IMR-90 (cell line): ENCODE measurements around the gene COL5A1. TPM values are rescaled to one million over a fixed set of nuclear protein-coding genes. Genes with fewer than 3 reads are reported as not detected.

Experiments used
- ATAC-seq: fragments of 200-7000 bp; cut with Tn5 transposase; 2 replicates; pipeline ENCODE4 v1.9.1; 2020; ENCODE audit warnings: low read depth, mild to moderate bottlenecking, moderate library complexity
- BruUV-seq: library from RNA; stranded (reverse); fragments of 400-500 nt; replicated peaks from 2 replicates; lab custom pipeline; 2021; lab: Mats Ljungman, UMichigan
- CTCF ChIA-PET: fragments of 300-600 bp; formaldehyde crosslinking; extraction: SDS; loops from one replicate; lab custom pipeline; 2021; ENCODE audit warnings: antibody characterized with exemption; lab: Yijun Ruan, JAX
- POLR2A ChIA-PET: fragments of 300-600 bp; sonication (Branson Sonifier 250); formaldehyde crosslinking; loops from one replicate; lab custom pipeline; 2022; ENCODE audit warnings: antibody characterized with exemption; ENCODE audit not compliant: unreplicated experiment; lab: Charles Lee
- DNase-seq: peaks from one replicate; pipeline ENCODE4 v3.0.0; 2013
- H2AFZ ChIP-seq: replicated peaks from 2 replicates; pipeline ENCODE3; 2013; ENCODE audit warnings: low read length, mild to moderate bottlenecking; ENCODE audit not compliant: poor library complexity
- H2AK5ac ChIP-seq: 2 replicates; pipeline ENCODE4 v1.6.1; 2013; ENCODE audit warnings: low read depth, low read length, inconsistent platforms
- H2AK9ac ChIP-seq: replicated peaks from 2 replicates; pipeline ENCODE3; 2013; ENCODE audit warnings: mild to moderate bottlenecking, low read depth, low read length, moderate library complexity; ENCODE audit not compliant: poor library complexity
- H2BK120ac ChIP-seq: 2 replicates; pipeline ENCODE4 v1.6.1; 2013; ENCODE audit warnings: low read depth, low read length, inconsistent platforms
- H2BK15ac ChIP-seq: 3 replicates; pipeline ENCODE4 v1.6.1; 2013; ENCODE audit warnings: low read depth, low read length, inconsistent platforms
- H2BK20ac ChIP-seq: 2 replicates; pipeline ENCODE4 v1.6.1; 2013; ENCODE audit warnings: low read depth, mild to moderate bottlenecking, inconsistent platforms, low read length, moderate library complexity
- H2BK5ac ChIP-seq: 2 replicates; pipeline ENCODE4 v1.6.1; 2013; ENCODE audit warnings: mild to moderate bottlenecking, low read depth, low read length, inconsistent platforms; ENCODE audit not compliant: poor library complexity, severe bottlenecking
- H3K14ac ChIP-seq: replicated peaks from 2 replicates; pipeline ENCODE4 v1.6.1; 2013; ENCODE audit warnings: low read depth, low read length, inconsistent platforms
- H3K18ac ChIP-seq: 2 replicates; pipeline ENCODE4 v1.6.1; 2013; ENCODE audit warnings: low read depth, low read length, control low read depth
- H3K23ac ChIP-seq: 2 replicates; pipeline ENCODE4 v1.6.1; 2013; ENCODE audit warnings: low read depth, low read length, inconsistent platforms
- H3K27ac ChIP-seq: 2 replicates; pipeline ENCODE4 v1.5.1; 2013; ENCODE audit warnings: mild to moderate bottlenecking, control low read depth, low read length; ENCODE audit not compliant: insufficient read depth
- H3K27me3 ChIP-seq: 2 replicates; pipeline ENCODE4 v1.6.1; 2013; ENCODE audit warnings: low read length; ENCODE audit not compliant: control insufficient read depth, insufficient read depth
- H3K36me3 ChIP-seq: 2 replicates; pipeline ENCODE4 v1.6.1; 2013; ENCODE audit warnings: low read length, mixed read lengths; ENCODE audit not compliant: control insufficient read depth, insufficient read depth
- H3K4ac ChIP-seq: 2 replicates; pipeline ENCODE4 v1.6.1; 2013; ENCODE audit warnings: low read depth, low read length, inconsistent platforms
- H3K4me1 ChIP-seq: 2 replicates; pipeline ENCODE4 v1.6.1; 2013; ENCODE audit warnings: low read length, mixed read lengths; ENCODE audit not compliant: control insufficient read depth, insufficient read depth
- H3K4me2 ChIP-seq: 2 replicates; pipeline ENCODE4 v1.6.1; 2013; ENCODE audit warnings: low read depth, mild to moderate bottlenecking, control low read depth, low read length, moderate library complexity
- H3K4me3 ChIP-seq: 2 replicates; pipeline ENCODE4 v1.5.1; 2013; ENCODE audit warnings: low read depth, mild to moderate bottlenecking, control low read depth, low read length, moderate library complexity; ENCODE audit not compliant: insufficient read depth
- H3K56ac ChIP-seq: 2 replicates; pipeline ENCODE4 v1.6.1; 2013; ENCODE audit warnings: low read length, inconsistent platforms; ENCODE audit not compliant: insufficient read depth; ENCODE audit errors: extremely low read depth
- H3K79me1 ChIP-seq, 2 experiments: 2 replicates each; pipeline ENCODE4 v1.6.1; 2013; ENCODE audit warnings: low read length in 2 of 2, inconsistent platforms in 1 of 2, low read depth in 1 of 2
- H3K9ac ChIP-seq: 2 replicates; pipeline ENCODE4 v1.6.1; 2013; ENCODE audit warnings: low read depth, low read length, control low read depth
- H3K9me1 ChIP-seq: 2 replicates; pipeline ENCODE4 v1.6.1; 2013; ENCODE audit warnings: low read length, inconsistent platforms; ENCODE audit not compliant: insufficient read depth
- H3K9me3 ChIP-seq: 2 replicates; pipeline ENCODE4 v1.6.1; 2013; ENCODE audit warnings: low read length; ENCODE audit not compliant: control insufficient read depth, insufficient read depth
- H4K20me1 ChIP-seq: 2 replicates; pipeline ENCODE4 v1.6.1; 2013; ENCODE audit warnings: low read length, inconsistent platforms; ENCODE audit not compliant: insufficient read depth
- H4K5ac ChIP-seq: 2 replicates; pipeline ENCODE4 v1.6.1; 2013; ENCODE audit warnings: mild to moderate bottlenecking, low read depth, low read length, control low read depth
- H4K8ac ChIP-seq, 2 experiments: 2 replicates each; pipeline ENCODE4 v1.6.1; 2013; ENCODE audit warnings: low read depth in 2 of 2, low read length in 2 of 2, control low read depth in 1 of 2, inconsistent platforms in 1 of 2
- H4K91ac ChIP-seq: 2 replicates; pipeline ENCODE4 v1.6.1; 2013; ENCODE audit warnings: low read depth, low read length, inconsistent platforms; ENCODE audit not compliant: insufficient read depth
- CEBPB ChIP-seq: IDR thresholded peaks from 2 replicates; pipeline ENCODE4 v1.6.1; 2012; ENCODE audit warnings: low read depth, low read length, improper control_type of control experiment
- CTCF ChIP-seq: conservative IDR thresholded peaks from 2 replicates; pipeline ENCODE4 v1.5.1; 2012; ENCODE audit warnings: mild to moderate bottlenecking, low read depth, low read length, improper control_type of control experiment
- ELK1 ChIP-seq: fragments of 150-350 bp; IDR thresholded peaks from 2 replicates; pipeline ENCODE4 v1.6.1; 2016; ENCODE audit warnings: low read depth, mild to moderate bottlenecking, low read length, moderate library complexity, borderline replicate concordance
- FOS ChIP-seq: fragments of 150-350 bp; IDR thresholded peaks from 2 replicates; pipeline ENCODE4 v1.6.1; 2016; ENCODE audit warnings: low read depth, low read length
- MAFK ChIP-seq: IDR thresholded peaks from 2 replicates; pipeline ENCODE4 v1.6.1; 2012; ENCODE audit warnings: low read depth, low read length, improper control_type of control experiment
- MAZ ChIP-seq: IDR thresholded peaks from 2 replicates; pipeline ENCODE4 v1.6.1; 2012; ENCODE audit warnings: low read depth, mild to moderate bottlenecking, low read length, improper control_type of control experiment, moderate library complexity, borderline replicate concordance
- NFE2L2 ChIP-seq: fragments of 150-350 bp; IDR thresholded peaks from 2 replicates; pipeline ENCODE4 v1.6.1; 2016; ENCODE audit warnings: low read depth, mild to moderate bottlenecking, low read length
- RAD21 ChIP-seq: IDR thresholded peaks from 2 replicates; pipeline ENCODE4 v1.6.1; 2012; ENCODE audit warnings: low read length, improper control_type of control experiment
- RCOR1 ChIP-seq: IDR thresholded peaks from 2 replicates; pipeline ENCODE4 v1.6.1; 2012; ENCODE audit warnings: mild to moderate bottlenecking, low read length, improper control_type of control experiment; ENCODE audit not compliant: insufficient replicate concordance
- SMC3 ChIP-seq: fragments of 150-350 bp; IDR thresholded peaks from 2 replicates; pipeline ENCODE4 v1.6.1; 2016; ENCODE audit warnings: low read depth, mild to moderate bottlenecking, antibody characterized with exemption, low read length, moderate library complexity
- WGBS, 2 experiments: methylation state at CpG; one replicate each; pipeline versions ENCODE4 v1.1.5 to v1.1.7; 2013; ENCODE audit warnings: missing lambda C conversion rate in 2 of 2; ENCODE audit not compliant: insufficient read length in 1 of 2; ENCODE audit errors: extremely low coverage in 2 of 2; 5-methylcytosine and 5-hydroxymethylcytosine counted together
- dilution Hi-C: fragments of 300-500 bp; cut with HindIII; formaldehyde crosslinking; loops from one replicate; pipeline ENCODE4 v1.14.3; 2018; ENCODE audit warnings: low sequenced_read_pairs; ENCODE audit not compliant: unreplicated experiment
- in situ Hi-C: fragments of 300-500 bp; cut with MboI; formaldehyde crosslinking; loops from 3 replicates; pipeline ENCODE4 v1.14.3; 2019; ENCODE audit warnings: low sequenced_read_pairs, inconsistent platforms, mixed read lengths
- intact Hi-C: fragments of 100-400 bp; cut with micrococcal nuclease; formaldehyde crosslinking; loops from 2 replicates; pipeline ENCODE4 v1.10.0; 2022
- polyA plus RNA-seq, 3 experiments: library from polyadenylated mRNA; depleted of rRNA; stranded (reverse); fragments of >200 nt; gene quantifications; 2 replicates each; pipeline ENCODE4 v1.2.3, GENCODE V29; 2012; ENCODE audit warnings: low replicate concordance in 1 of 3
- total RNA-seq: library from RNA; depleted of rRNA; stranded (reverse); fragments of >200 nt; gene quantifications from 2 replicates; pipeline ENCODE4 v1.2.3, GENCODE V29; 2012

COL5A1 gene
- total and polyA plus RNA-seq, 2 of the 4 experiments (the other 2 are of a cell fraction): 19.2 to 173 TPM

GRCh38 chr9:134627417-134628353 is 13.9 kb upstream of the COL5A1 start:
- no peaks in the 10 kb centered on the region for H3K9me3 ChIP-seq
- H2AK9ac ChIP-seq: peak overlapping the region; percentile 25
- no TSS peak for BruUV-seq
- no peak overlapping the region for H3K56ac ChIP-seq
- no peak overlapping the region for H3K4me2 ChIP-seq
- no peaks in the 10 kb centered on the region for H3K27me3 ChIP-seq
- WGBS, 2 experiments: 90% methylated on average over 13 of the region's 39 CpGs; no CpG with 5 or more reads in 1 of the 2 experiments
- no peak overlapping the region for H3K27ac ChIP-seq
- peak overlapping the region; percentile 3; the same call in 1 of the 2 replicates for H2BK120ac ChIP-seq
- no peak overlapping the region for H2AFZ ChIP-seq
- no peak overlapping the region for H2BK15ac ChIP-seq
- ChIA-PET POLR2A (no interaction called here), CTCF (no interaction called here)
- H3K14ac ChIP-seq: no peak overlapping the region
- H3K36me3 ChIP-seq: no peaks in the 10 kb centered on the region
- peaks cover 27% of the 10 kb centered on the region for H3K4me1 ChIP-seq
- intact Hi-C loops (no loop called here), dilution Hi-C loops (no loop called here), in situ Hi-C loops (no loop called here)
- H2BK20ac ChIP-seq: peak overlapping the region; percentile 48
- H3K4me3 ChIP-seq: no peak overlapping the region
- no peak for ATAC-seq
- peaks cover 0 to 11% of the 10 kb centered on the region in 2 experiments; a peak in 1 of 4 replicates for H3K79me1 ChIP-seq
- H3K23ac ChIP-seq: no peak overlapping the region
- H4K8ac ChIP-seq: no peak overlapping the region; a peak in 1 of 4 replicates
- H2AK5ac ChIP-seq: peak overlapping the region; percentile 69
- H4K5ac ChIP-seq: peak overlapping the region; percentile 56; the same call in 1 of the 2 replicates
- TF ChIP-seq RCOR1 (no peak), CTCF (no peak), CEBPB (no peak), FOS (no peak), ELK1 (no peak), RAD21 (no peak), MAZ (no peak), SMC3 (no peak), MAFK (no peak), NFE2L2 (no peak)
- H4K91ac ChIP-seq: peak overlapping the region; percentile 51; the same call in 1 of the 2 replicates
- H3K18ac ChIP-seq: no peak overlapping the region; the same call in 1 of the 2 replicates
- no peak overlapping the region for H2BK5ac ChIP-seq
- H3K9ac ChIP-seq: no peak overlapping the region
- no peak for DNase-seq
- peaks cover 21% of the 10 kb centered on the region for H3K9me1 ChIP-seq
- no peaks in the 10 kb centered on the region for H4K20me1 ChIP-seq
- H3K4ac ChIP-seq: peak overlapping the region; percentile 66; the same call in 1 of the 2 replicates
